SK-N-SH (cell line): Measurements from ENCODE around the gene IRAK2. TPM values are rescaled to one million over a fixed set of nuclear protein-coding genes. Genes with fewer than 3 reads are reported as not detected.

Experiments used
- CTCF ChIA-PET: fragments of 300-600, 350-600 bp; formaldehyde crosslinking; extraction: SDS; loops from one replicate; lab custom pipeline; 2021; lab: Yijun Ruan, JAX
- POLR2A ChIA-PET: fragments of 350-600 bp; sonication (Branson Sonifier 250); formaldehyde crosslinking; extraction: SDS; loops from one replicate; lab custom pipeline; 2020; ENCODE audit warnings: antibody characterized with exemption, inconsistent platforms; lab: Yijun Ruan, JAX
- DNase-seq: peaks from one replicate; pipeline ENCODE4 v3.0.0; 2012
- H2AFZ ChIP-seq: fragments of 200-600 bp; sonication (generic); 2 replicates; pipeline ENCODE4 v1.8.1; 2016; ENCODE audit warnings: antibody characterized with exemption, mild to moderate bottlenecking, low read depth
- H3F3A ChIP-seq: fragments of 200-600 bp; sonication (generic); replicated peaks from 2 replicates; pipeline ENCODE3; 2016; ENCODE audit warnings: antibody characterized with exemption, mild to moderate bottlenecking; ENCODE audit not compliant: insufficient read depth
- H3K27ac ChIP-seq, 2 experiments: fragments of 200-500 bp in 1 of 2; fragments of 200-600 bp in 1 of 2; sonication (Bioruptor generic) in 1 of 2; sonication (generic), shearing (Covaris generic) in 1 of 2; 2 replicates each; pipeline versions ENCODE4 v1.5.1 to v1.6.1; 2014 to 2016; ENCODE audit warnings: low read depth in 2 of 2, inconsistent platforms in 1 of 2, low read length in 1 of 2, mild to moderate bottlenecking in 1 of 2, mixed read lengths in 1 of 2
- H3K27me3 ChIP-seq: fragments of 200-600 bp; sonication (generic), shearing (Covaris generic); 2 replicates; pipeline ENCODE4 v1.6.1; 2016; ENCODE audit warnings: mixed run types; ENCODE audit not compliant: insufficient read depth
- H3K36me3 ChIP-seq, 2 experiments: fragments of 200-500 bp in 1 of 2; fragments of 200-600 bp in 1 of 2; sonication (Bioruptor generic) in 1 of 2; sonication (generic) in 1 of 2; replicated peaks in 1 of 2; 2 replicates each; pipeline versions ENCODE3 to v1.5.1; 2014 to 2016; ENCODE audit warnings: low read length in 1 of 2, mild to moderate bottlenecking in 1 of 2; ENCODE audit not compliant: insufficient read depth in 2 of 2, control insufficient read depth in 1 of 2
- H3K4me1 ChIP-seq, 2 experiments: fragments of 200-500 bp in 1 of 2; fragments of 200-600 bp in 1 of 2; sonication (Bioruptor generic) in 1 of 2; sonication (generic), shearing (Covaris generic) in 1 of 2; 2 replicates each; pipeline versions ENCODE4 v1.5.1 to v1.6.1; 2014 to 2016; ENCODE audit warnings: low read depth in 1 of 2, low read length in 1 of 2, mixed run types in 1 of 2; ENCODE audit not compliant: insufficient read depth in 2 of 2, control insufficient read depth in 1 of 2
- H3K4me2 ChIP-seq: fragments of 200-600 bp; sonication (generic), shearing (Covaris generic); 2 replicates; pipeline ENCODE4 v1.6.1; 2017; ENCODE audit warnings: mixed run types
- H3K4me3 ChIP-seq, 2 experiments: fragments of 200-500 bp in 1 of 2; fragments of 200-600 bp in 1 of 2; sonication (Bioruptor generic) in 1 of 2; sonication (generic), shearing (Covaris generic) in 1 of 2; 2 replicates each; pipeline versions ENCODE4 v1.5.1 to v1.8.1; 2014 to 2016; ENCODE audit warnings: low read depth in 2 of 2, inconsistent platforms in 1 of 2, low read length in 1 of 2, mild to moderate bottlenecking in 1 of 2, mixed read lengths in 1 of 2, moderate library complexity in 1 of 2
- H3K79me2 ChIP-seq: fragments of 200-600 bp; sonication (generic); 2 replicates; pipeline ENCODE4 v1.8.1; 2017; ENCODE audit warnings: mild to moderate bottlenecking; ENCODE audit not compliant: insufficient read depth
- H3K9ac ChIP-seq: fragments of 200-600 bp; sonication (generic); 2 replicates; pipeline ENCODE4 v1.6.1; 2017; ENCODE audit warnings: mixed run types
- H3K9me2 ChIP-seq: fragments of 200-600 bp; sonication (generic); 2 replicates; pipeline ENCODE4 v1.6.1; 2017; ENCODE audit warnings: mixed run types
- H3K9me3 ChIP-seq: fragments of 200-600 bp; sonication (generic); 2 replicates; pipeline ENCODE4 v1.6.1; 2017; ENCODE audit warnings: mixed run types, mild to moderate bottlenecking, moderate library complexity
- H4K20me1 ChIP-seq: fragments of 200-600 bp; sonication (generic); 2 replicates; pipeline ENCODE4 v1.6.1; 2017; ENCODE audit warnings: mild to moderate bottlenecking, mixed run types; ENCODE audit not compliant: insufficient read depth
- EP300 ChIP-seq, 2 experiments: IDR thresholded peaks; 2 replicates each; pipeline versions ENCODE4 v1.4.0 to v1.6.1; 2012; ENCODE audit warnings: borderline replicate concordance in 1 of 2, low read depth in 1 of 2, low read length in 1 of 2
- FOSL2 ChIP-seq: IDR thresholded peaks from 2 replicates; pipeline ENCODE4 v1.4.0; 2012; ENCODE audit warnings: low read depth, mild to moderate bottlenecking, moderate library complexity, borderline replicate concordance
- FOXM1 ChIP-seq: IDR thresholded peaks from 2 replicates; pipeline ENCODE4 v1.4.0; 2012; ENCODE audit warnings: low read depth, mild to moderate bottlenecking
- JUND ChIP-seq: IDR thresholded peaks from 2 replicates; pipeline ENCODE4 v1.4.0; 2012
- MEF2A ChIP-seq: IDR thresholded peaks from 2 replicates; pipeline ENCODE4 v1.4.0; 2012; ENCODE audit warnings: low read depth, borderline replicate concordance
- MXI1 ChIP-seq: IDR thresholded peaks from 2 replicates; pipeline ENCODE4 v1.6.1; 2012; ENCODE audit warnings: mild to moderate bottlenecking, low read depth, low read length, improper control_type of control experiment
- NFIC ChIP-seq: IDR thresholded peaks from 2 replicates; pipeline ENCODE4 v1.4.0; 2012; ENCODE audit warnings: borderline replicate concordance
- POLR2AphosphoS5 ChIP-seq: IDR thresholded peaks from 2 replicates; pipeline ENCODE4 v1.6.1; 2012; ENCODE audit warnings: low read depth, low read length
- RAD21 ChIP-seq: IDR thresholded peaks from 2 replicates; pipeline ENCODE4 v1.6.1; 2012; ENCODE audit warnings: mild to moderate bottlenecking, low read length
- RCOR1 ChIP-seq: fragments of 150-350 bp; IDR thresholded peaks from 2 replicates; pipeline ENCODE4 v1.6.1; 2017; ENCODE audit warnings: antibody characterized with exemption, low read length
- TCF12 ChIP-seq: IDR thresholded peaks from 2 replicates; pipeline ENCODE4 v1.4.0; 2012
- TEAD4 ChIP-seq: IDR thresholded peaks from 2 replicates; pipeline ENCODE4 v1.4.0; 2012; ENCODE audit warnings: mild to moderate bottlenecking, borderline replicate concordance; ENCODE audit not compliant: insufficient read depth
- USF1 ChIP-seq: IDR thresholded peaks from 2 replicates; pipeline ENCODE4 v1.4.0; 2012; ENCODE audit warnings: low read depth, borderline replicate concordance
- YY1 ChIP-seq: IDR thresholded peaks from 2 replicates; pipeline ENCODE4 v1.4.0; 2012; ENCODE audit warnings: low read depth, mild to moderate bottlenecking
- WGBS: methylation state at CpG from one replicate; pipeline ENCODE4 v1.1.6; 2017; ENCODE audit warnings: low lambda C conversion rate; 5-methylcytosine and 5-hydroxymethylcytosine counted together
- polyA plus RNA-seq, 3 experiments: library from polyadenylated mRNA; depleted of rRNA; stranded (reverse); fragments of >200 nt; gene quantifications; 2 replicates each; pipeline ENCODE4 v1.2.3, GENCODE V29; 2012
- TF ChIP-seq, protein P1 (sequence below): IDR thresholded peaks from 2 replicates; pipeline ENCODE4 v1.6.1; 2012; ENCODE audit warnings: mild to moderate bottlenecking, low read depth, low read length, moderate library complexity
- TF ChIP-seq, protein P2 (sequence below): fragments of 150-350 bp; IDR thresholded peaks from 2 replicates; pipeline ENCODE4 v1.6.1; 2017; ENCODE audit warnings: antibody characterized with exemption, low read length, low read depth, borderline replicate concordance
- TF ChIP-seq, protein P3 (sequence below): fragments of 150-350 bp; IDR thresholded peaks from 2 replicates; pipeline ENCODE4 v1.6.1; 2016; ENCODE audit warnings: mild to moderate bottlenecking, low read depth, low read length
- TF ChIP-seq, protein P4 (sequence below): IDR thresholded peaks from 2 replicates; pipeline ENCODE4; 2012

Gene IRAK2
- polyA plus RNA-seq, 1 of the 3 experiments (the other 2 are of a cell fraction), result 7.7 TPM

DNA sequence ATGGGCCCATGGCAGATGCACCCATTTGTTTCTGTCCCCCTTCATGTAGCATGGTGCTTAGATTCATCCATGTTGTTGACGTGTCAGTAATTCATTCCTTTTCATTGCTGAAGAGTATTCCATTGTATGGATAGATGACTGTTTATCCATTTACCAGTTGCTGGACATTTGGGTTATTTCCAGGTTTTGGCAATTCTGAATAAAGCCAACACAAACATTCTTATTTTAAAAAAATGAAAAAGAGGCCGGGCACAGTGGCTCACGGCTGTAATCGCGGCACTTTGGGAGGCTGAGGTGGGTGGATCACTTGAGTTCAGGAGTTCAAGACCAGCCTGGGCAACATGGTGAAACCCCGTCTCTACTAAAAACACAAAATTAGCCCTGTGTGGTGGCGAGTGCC is 64.9 kb downstream of the IRAK2 start:
- Histone ChIP-seq H3K27me3 (no peaks in the 10 kb centered on the region), H3F3A (peaks cover 3% of the 10 kb centered on the region), H3K36me3 (peaks cover 0 to 18% of the 10 kb centered on the region in 2 experiments), H3K79me2 (no peaks in the 10 kb centered on the region), H3K4me3 (no peak overlapping the region)
- CTCF ChIA-PET, result no interaction called here
- TF ChIP-seq RAD21 (no peak), USF1 (no peak), NFIC (no peak), TEAD4 (no peak), MEF2A (no peak), RCOR1 (no peak), EP300 (IDR thresholded peaks at IDR 0.05; ENCODE audit: borderline replicate concordance in 1 of 2, low read depth in 1 of 2, low read length in 1 of 2) (no peak), POLR2AphosphoS5 (no peak), FOXM1 (no peak), YY1 (no peak), JUND (no peak), TCF12 (no peak), FOSL2 (no peak), MXI1 (no peak)
- TF ChIP-seq, protein P1, sequence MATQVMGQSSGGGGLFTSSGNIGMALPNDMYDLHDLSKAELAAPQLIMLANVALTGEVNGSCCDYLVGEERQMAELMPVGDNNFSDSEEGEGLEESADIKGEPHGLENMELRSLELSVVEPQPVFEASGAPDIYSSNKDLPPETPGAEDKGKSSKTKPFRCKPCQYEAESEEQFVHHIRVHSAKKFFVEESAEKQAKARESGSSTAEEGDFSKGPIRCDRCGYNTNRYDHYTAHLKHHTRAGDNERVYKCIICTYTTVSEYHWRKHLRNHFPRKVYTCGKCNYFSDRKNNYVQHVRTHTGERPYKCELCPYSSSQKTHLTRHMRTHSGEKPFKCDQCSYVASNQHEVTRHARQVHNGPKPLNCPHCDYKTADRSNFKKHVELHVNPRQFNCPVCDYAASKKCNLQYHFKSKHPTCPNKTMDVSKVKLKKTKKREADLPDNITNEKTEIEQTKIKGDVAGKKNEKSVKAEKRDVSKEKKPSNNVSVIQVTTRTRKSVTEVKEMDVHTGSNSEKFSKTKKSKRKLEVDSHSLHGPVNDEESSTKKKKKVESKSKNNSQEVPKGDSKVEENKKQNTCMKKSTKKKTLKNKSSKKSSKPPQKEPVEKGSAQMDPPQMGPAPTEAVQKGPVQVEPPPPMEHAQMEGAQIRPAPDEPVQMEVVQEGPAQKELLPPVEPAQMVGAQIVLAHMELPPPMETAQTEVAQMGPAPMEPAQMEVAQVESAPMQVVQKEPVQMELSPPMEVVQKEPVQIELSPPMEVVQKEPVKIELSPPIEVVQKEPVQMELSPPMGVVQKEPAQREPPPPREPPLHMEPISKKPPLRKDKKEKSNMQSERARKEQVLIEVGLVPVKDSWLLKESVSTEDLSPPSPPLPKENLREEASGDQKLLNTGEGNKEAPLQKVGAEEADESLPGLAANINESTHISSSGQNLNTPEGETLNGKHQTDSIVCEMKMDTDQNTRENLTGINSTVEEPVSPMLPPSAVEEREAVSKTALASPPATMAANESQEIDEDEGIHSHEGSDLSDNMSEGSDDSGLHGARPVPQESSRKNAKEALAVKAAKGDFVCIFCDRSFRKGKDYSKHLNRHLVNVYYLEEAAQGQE, result no peak
- TF ChIP-seq, protein P2, sequence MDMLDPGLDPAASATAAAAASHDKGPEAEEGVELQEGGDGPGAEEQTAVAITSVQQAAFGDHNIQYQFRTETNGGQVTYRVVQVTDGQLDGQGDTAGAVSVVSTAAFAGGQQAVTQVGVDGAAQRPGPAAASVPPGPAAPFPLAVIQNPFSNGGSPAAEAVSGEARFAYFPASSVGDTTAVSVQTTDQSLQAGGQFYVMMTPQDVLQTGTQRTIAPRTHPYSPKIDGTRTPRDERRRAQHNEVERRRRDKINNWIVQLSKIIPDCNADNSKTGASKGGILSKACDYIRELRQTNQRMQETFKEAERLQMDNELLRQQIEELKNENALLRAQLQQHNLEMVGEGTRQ, result no peak
- TF ChIP-seq, protein P3, sequence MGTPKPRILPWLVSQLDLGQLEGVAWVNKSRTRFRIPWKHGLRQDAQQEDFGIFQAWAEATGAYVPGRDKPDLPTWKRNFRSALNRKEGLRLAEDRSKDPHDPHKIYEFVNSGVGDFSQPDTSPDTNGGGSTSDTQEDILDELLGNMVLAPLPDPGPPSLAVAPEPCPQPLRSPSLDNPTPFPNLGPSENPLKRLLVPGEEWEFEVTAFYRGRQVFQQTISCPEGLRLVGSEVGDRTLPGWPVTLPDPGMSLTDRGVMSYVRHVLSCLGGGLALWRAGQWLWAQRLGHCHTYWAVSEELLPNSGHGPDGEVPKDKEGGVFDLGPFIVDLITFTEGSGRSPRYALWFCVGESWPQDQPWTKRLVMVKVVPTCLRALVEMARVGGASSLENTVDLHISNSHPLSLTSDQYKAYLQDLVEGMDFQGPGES, result no peak
- TF ChIP-seq, protein P4, sequence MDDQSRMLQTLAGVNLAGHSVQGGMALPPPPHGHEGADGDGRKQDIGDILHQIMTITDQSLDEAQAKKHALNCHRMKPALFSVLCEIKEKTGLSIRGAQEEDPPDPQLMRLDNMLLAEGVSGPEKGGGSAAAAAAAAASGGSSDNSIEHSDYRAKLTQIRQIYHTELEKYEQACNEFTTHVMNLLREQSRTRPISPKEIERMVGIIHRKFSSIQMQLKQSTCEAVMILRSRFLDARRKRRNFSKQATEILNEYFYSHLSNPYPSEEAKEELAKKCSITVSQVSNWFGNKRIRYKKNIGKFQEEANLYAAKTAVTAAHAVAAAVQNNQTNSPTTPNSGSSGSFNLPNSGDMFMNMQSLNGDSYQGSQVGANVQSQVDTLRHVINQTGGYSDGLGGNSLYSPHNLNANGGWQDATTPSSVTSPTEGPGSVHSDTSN, result no peak
- TF ChIP-seq, all 33 proteins: peak for 0
- POLR2A ChIA-PET, result no interaction called here
- Histone ChIP-seq H3K4me1 (0 out of 4 replicates have a peak, but pooled peaks cover 0 to 3% of the 10 kb centered on the region in 2 experiments), H4K20me1 (no peaks in the 10 kb centered on the region), H3K4me2 (no peak overlapping the region), H3K9ac (no peak overlapping the region), H3K9me2 (no peaks in the 10 kb centered on the region), H3K27ac (no peak overlapping the region), H3K9me3 (no peaks in the 10 kb centered on the region), H2AFZ (no peak overlapping the region)
- 89% methylated on average over 7 of the region's 7 CpGs for WGBS
- no peak for DNase-seq
